HepG2 (cell line): ENCODE data around the gene KPNA4.

Source experiments
- CBX5 ChIP-seq: sonication (generic); formaldehyde crosslinking; IDR thresholded peaks from 2 replicates; pipeline ENCODE4 v1.4.0; 2020; ENCODE audit warnings: missing genetic modification reagents, borderline replicate concordance
- FLYWCH1 ChIP-seq: sonication (generic); formaldehyde crosslinking; IDR thresholded peaks from 2 replicates; pipeline ENCODE4 v1.8.1; 2023; ENCODE audit warnings: mild to moderate bottlenecking, missing genetic modification reagents
- FOXK2 ChIP-seq: fragments of 450-650 bp; IDR thresholded peaks from 2 replicates; pipeline ENCODE4 v1.6.1; 2016
- KLF9 ChIP-seq: IDR thresholded peaks from 2 replicates; pipeline ENCODE4 v1.6.1; 2016; ENCODE audit warnings: low read depth
- NFYB ChIP-seq: sonication (generic); formaldehyde crosslinking; IDR thresholded peaks from 2 replicates; pipeline ENCODE4 v1.4.0; 2020; ENCODE audit warnings: missing genetic modification reagents
- POLR2A ChIP-seq, 2 experiments: IDR thresholded peaks; 2 replicates each; pipeline ENCODE4 v1.6.1; 2011; ENCODE audit warnings: low read depth in 2 of 2, low read length in 2 of 2, mild to moderate bottlenecking in 1 of 2, moderate library complexity in 1 of 2; ENCODE audit not compliant: insufficient read depth in 1 of 2
- RFX3 ChIP-seq: IDR thresholded peaks from 2 replicates; pipeline ENCODE4 v1.6.1; 2016; ENCODE audit warnings: missing biosample characterization, missing genetic modification reagents
- SALL1 ChIP-seq: sonication (generic); formaldehyde crosslinking; IDR thresholded peaks from 2 replicates; pipeline ENCODE4 v1.8.0; 2022; ENCODE audit warnings: mild to moderate bottlenecking, missing genetic modification reagents
- SKI ChIP-seq: fragments of 450-650 bp; IDR thresholded peaks from one replicate; pipeline ENCODE4 v1.6.1; 2018; ENCODE audit warnings: mild to moderate bottlenecking; ENCODE audit not compliant: partially characterized antibody
- SP1 ChIP-seq, 2 experiments: fragments of 450-650 bp in 1 of 2; sonication (generic) in 1 of 2; formaldehyde crosslinking in 1 of 2; IDR thresholded peaks; 2 replicates each; pipeline versions ENCODE4 v1.4.0 to v1.6.1; 2016 to 2020; ENCODE audit warnings: missing genetic modification reagents in 1 of 2
- TARDBP ChIP-seq: sonication (generic); formaldehyde crosslinking; IDR thresholded peaks from 2 replicates; pipeline ENCODE4 v1.8.0; 2022; ENCODE audit warnings: mild to moderate bottlenecking, missing genetic modification reagents
- ZNF775 ChIP-seq: sonication (generic); formaldehyde crosslinking; IDR thresholded peaks from 2 replicates; pipeline ENCODE4 v1.4.0; 2020; ENCODE audit warnings: missing genetic modification reagents, mild to moderate bottlenecking, moderate library complexity, borderline replicate concordance
- TF ChIP-seq, protein P1 (sequence below): sonication (generic); formaldehyde crosslinking; IDR thresholded peaks from 2 replicates; pipeline ENCODE4 v1.5.0; 2020; ENCODE audit warnings: mild to moderate bottlenecking, missing genetic modification reagents, moderate library complexity

- TF ChIP-seq ZNF775 (CRISPR knock-in tag) (no peak), NFYB (CRISPR knock-in tag) (no peak), POLR2A (IDR thresholded peaks at IDR 0.05; ENCODE audit: insufficient read depth in 1 of 2, low read depth in 2 of 2, low read length in 2 of 2) (no peak), SKI (no peak), RFX3 (no peak), SP1 (IDR thresholded peaks at IDR 0.05) (no peak), SP1 (CRISPR knock-in tag; IDR thresholded peaks at IDR 0.05) (no peak), FLYWCH1 (CRISPR knock-in tag) (no peak), KLF9 (CRISPR knock-in tag) (no peak), CBX5 (CRISPR knock-in tag) (no peak), FOXK2 (no peak), SALL1 (CRISPR knock-in tag) (no peak), TARDBP (CRISPR knock-in tag) (no peak)
- TF ChIP-seq, protein P1, sequence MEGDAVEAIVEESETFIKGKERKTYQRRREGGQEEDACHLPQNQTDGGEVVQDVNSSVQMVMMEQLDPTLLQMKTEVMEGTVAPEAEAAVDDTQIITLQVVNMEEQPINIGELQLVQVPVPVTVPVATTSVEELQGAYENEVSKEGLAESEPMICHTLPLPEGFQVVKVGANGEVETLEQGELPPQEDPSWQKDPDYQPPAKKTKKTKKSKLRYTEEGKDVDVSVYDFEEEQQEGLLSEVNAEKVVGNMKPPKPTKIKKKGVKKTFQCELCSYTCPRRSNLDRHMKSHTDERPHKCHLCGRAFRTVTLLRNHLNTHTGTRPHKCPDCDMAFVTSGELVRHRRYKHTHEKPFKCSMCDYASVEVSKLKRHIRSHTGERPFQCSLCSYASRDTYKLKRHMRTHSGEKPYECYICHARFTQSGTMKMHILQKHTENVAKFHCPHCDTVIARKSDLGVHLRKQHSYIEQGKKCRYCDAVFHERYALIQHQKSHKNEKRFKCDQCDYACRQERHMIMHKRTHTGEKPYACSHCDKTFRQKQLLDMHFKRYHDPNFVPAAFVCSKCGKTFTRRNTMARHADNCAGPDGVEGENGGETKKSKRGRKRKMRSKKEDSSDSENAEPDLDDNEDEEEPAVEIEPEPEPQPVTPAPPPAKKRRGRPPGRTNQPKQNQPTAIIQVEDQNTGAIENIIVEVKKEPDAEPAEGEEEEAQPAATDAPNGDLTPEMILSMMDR (CRISPR knock-in tag): no peak
Observed at GRCh38 chr3:160451602-160452001, 113.8 kb downstream of the KPNA4 start.
